ENCODE measurements around the gene SET.

GRCh38 chr9:128642675-128643245 is 46.3 kb upstream of the SET start:
- TF ChIP-seq CTCF (conservative IDR thresholded peaks at IDR 0.05 in 1 of 2, IDR thresholded peaks at IDR 0.05 in 1 of 2; ENCODE audit: extremely low read depth in 1 of 2, insufficient read depth in 1 of 2, low read depth in 1 of 2, low read length in 2 of 2) (no peak), EZH2 (IDR thresholded peaks at IDR 0.05; ENCODE audit: borderline replicate concordance, low read length) (no peak)

Measured in mammary epithelial cell (primary cell).